ENCODE measurements around the gene VEPH1.
"Not testable (repeated sequence)": the region's sequence is repeated elsewhere in the genome, so short reads cannot be mapped to it uniquely, and the experiment has no call there.

The VEPH1 gene

GRCh38 chr3:157379525-157380140 is 123.6 kb downstream of the VEPH1 start:
- FAIRE-seq, result no peak

- FAIRE-seq, result no peak
Measured at GRCh38 chr3:157376603-157377300, 126.5 kb downstream of the VEPH1 start.

GRCh38 chr3:157375342-157375986 is 127.8 kb downstream of the VEPH1 start:
- no peak for FAIRE-seq

DNA sequence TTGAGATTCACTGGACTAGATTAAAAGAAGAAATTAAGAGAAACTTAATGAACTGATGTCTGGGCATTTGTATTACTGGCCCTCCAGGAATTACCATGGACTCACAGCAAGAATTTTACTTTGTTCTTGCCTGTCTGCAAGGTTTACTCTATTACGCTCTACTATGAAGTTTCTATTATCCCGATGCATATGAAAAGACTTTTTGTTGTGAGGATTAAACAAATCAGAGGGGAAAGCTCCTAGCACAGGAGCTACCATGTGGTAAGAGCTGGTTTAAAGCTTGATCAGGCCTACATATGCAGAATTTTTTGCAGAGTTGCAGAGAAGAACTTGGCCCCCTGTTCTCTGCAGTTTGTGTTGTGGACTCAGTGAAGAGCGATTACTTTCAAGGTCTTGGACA is 128.3 kb downstream of the VEPH1 start:
- FAIRE-seq, result no peak

DNA sequence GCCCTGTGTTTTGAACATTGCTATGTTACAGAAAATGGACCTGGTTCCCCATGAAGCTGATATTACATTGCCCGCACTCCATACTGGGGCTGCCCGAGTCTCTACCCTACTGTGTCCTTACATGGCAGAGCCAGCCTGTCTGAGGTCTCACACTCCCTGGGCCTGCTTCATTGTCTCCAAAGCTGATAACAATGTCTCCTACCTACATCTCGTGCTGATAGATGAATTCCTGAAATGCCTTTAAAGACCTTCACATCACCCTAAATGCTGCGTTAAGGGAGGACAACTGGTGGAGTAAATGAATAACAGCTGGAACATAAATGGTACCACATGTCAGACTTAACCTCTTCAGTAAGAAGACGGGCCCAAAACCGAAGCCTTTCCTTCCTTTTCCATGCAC is 129.4 kb downstream of the VEPH1 start:
- FAIRE-seq, result no peak

DNA sequence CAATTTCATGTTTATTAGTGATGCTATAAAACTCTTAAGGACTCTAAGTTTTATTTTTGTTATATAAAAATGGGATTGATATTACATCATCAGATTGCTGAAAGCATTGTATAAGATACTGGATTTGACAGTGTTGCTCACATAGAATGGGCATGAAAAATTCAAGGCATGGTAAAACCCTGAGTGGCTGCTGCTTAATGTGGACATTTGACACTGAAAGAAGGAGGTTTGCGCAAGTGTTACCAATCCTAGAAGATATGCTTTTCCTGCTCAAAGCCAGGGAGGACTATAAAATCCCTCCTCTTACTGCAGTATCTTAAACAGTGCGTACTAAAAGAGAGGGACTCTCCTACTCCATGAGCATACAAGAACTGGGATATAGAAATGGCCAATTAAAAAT is 132.3 kb downstream of the VEPH1 start:
- no peak for FAIRE-seq

DNA sequence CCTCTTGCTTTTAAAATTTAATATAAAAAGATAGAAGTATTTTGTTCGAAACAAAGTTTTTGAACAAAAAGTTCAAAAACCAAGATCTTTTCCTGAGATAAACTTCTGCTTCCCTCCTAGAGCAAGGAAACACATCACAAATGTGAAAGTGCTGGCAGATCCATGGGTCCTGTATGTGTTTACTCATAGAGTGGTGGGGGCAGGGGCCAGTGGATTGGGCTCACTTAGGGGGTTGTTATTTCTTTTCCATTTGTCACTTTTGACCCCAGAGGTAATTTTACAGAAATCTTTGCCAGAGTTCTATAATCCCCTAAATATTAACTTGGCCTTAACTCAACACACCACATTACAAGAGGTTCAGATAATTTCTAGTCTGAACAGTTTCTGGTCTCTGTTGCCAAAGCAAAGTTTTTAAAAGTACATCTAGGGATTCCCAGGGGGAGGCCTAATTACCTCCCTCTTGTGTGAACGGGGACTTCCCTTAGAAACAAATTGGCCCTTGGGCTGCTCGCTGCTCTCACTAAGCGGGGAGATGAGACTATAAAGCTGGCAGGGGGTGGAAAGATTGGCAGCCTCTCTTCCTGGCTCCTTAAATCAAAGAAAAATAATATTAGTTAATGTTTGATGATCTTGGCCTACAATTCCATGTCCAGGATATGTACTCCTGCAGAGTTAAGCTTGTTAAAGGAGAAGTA is 133.3 kb downstream of the VEPH1 start:
- no peak for FAIRE-seq

DNA sequence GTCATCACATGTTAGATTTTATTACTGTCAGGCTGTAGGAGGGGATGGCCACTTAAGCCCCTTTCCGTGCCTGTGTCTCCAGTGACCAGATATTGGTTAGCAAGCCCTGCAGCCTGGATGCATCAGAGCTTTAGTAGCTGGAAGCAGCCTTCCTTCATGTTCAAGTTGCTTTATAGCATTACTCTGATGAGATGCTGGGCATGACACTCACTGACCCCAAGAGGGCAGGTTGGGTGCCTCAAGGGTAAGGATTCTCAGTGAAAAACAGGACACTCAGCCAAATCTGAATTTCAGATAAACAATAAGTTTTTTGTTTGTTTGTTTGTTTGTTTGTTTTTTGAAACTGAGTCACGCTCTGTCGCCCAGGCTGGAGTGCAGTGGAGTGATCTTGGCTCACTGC is 135.0 kb downstream of the VEPH1 start:
- no peak for FAIRE-seq

DNA sequence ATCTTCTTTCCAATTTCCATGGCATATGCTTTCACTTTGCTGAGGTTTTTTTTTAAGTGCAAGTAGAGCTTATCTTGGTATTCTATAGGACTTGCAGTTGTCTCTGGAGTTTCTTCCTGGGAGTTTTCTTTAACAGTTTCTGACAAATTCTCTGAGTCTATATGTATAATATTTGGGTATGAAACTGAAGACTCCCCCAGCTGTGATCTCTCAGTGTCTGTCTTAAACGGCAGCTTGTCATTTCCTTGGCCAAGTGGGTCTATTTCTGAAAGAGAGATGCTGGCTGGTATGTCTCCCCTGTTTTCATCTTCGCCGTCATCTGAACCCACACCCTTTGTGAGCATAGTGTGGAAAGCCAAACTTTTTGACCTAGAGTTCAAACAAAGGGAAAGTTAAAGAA is 139.8 kb downstream of the VEPH1 start:
- no peak for FAIRE-seq

DNA sequence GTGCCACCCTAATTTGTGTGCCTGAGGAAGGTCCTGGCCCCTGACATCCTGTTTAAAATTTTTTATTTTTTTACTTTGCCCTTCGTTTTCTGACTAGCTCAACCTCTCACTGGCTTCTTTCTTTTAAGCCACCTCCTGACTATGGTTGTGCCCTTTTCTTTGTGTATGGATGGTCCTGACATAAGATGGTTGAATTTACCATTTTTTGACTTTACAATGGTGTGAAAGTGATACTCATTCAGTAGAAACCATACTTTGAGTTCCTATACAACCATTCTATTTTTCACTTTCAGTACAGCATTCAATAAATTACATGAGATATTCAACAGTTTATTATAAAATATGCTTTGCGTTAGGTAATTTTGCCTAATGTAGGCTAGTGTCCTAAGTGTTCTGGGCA is 140.9 kb downstream of the VEPH1 start:
- FAIRE-seq, result no peak

- FAIRE-seq, result no peak
Measured at GRCh38 chr3:157360044-157360443, 143.2 kb downstream of the VEPH1 start.

DNA sequence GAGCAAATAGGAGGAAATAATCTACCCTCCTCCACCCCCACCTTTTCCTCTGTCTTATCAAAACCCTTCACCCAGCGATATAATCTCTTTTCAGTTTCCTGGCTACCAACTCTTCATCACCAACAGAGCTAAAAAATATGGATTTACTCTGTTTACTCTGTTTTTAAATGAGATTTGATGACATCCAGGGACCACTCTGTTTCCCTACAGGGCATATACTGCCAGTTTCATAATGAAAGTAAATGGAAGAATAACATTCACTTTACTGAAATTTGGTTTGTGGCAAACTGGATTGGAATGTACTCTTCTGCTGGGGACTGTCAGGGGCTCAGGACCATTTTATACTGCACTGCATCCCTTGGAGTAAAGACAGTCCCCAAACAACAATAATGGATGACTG is 146.7 kb downstream of the VEPH1 start:
- FAIRE-seq, result no peak

DNA sequence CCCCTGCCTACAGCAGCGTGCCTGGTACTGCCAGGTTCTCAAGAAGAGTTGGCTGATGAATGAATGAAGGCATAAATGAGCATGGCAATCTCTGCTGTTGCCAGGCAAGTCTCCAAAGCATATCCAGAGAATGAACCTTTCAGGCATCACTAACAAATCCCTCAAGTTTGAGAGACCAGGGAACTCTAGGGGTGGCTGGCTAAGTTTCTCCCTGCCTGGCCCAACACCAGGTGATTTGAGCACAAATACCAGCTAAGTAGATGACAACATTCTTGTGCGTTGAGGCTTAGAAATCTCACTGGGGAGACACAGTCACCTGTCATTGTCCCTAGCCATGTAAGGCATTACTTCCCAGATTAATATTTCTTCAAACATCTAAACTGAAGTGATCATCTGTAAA is 147.9 kb downstream of the VEPH1 start:
- no peak for FAIRE-seq

GRCh38 chr3:157354722-157355121 is 148.5 kb downstream of the VEPH1 start:
- FAIRE-seq, result no peak

DNA sequence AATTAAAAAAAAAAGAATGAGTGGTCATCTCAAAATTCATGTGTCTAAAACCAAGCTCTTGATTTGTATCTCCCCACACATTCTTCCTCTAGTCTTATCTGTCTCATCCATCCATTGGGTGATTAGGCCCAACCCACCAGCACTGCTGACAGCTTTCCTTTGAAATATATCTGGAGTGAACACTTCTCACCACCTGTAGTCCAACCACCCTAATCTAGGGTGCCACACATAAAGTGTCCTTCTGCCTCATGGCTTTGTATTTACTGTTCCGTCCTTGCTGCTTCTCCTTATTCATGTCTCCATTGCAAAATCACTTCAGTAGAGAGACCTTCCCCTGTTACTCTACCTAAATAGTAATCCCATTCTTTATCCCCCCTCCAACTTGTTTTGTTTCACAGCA is 149.0 kb downstream of the VEPH1 start:
- FAIRE-seq, result no peak

DNA sequence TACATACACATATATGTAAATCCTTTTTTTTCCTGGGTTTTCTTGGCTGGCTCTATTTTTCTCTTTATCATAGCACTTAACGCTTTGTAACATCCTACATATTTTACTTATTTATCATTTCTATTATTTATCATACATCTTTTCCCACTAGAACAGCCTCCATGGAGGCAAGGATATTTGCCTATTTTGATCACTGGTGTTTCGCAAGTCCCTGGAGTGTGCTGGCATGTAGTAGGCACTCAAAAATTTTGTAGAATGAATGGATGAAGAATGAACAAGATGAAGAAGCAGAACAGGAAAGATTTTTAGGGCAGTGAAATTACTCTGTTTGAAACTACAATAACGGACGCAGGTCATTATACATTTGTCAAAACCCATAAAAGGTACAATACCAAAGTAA is 149.6 kb downstream of the VEPH1 start:
- FAIRE-seq, result no peak

DNA sequence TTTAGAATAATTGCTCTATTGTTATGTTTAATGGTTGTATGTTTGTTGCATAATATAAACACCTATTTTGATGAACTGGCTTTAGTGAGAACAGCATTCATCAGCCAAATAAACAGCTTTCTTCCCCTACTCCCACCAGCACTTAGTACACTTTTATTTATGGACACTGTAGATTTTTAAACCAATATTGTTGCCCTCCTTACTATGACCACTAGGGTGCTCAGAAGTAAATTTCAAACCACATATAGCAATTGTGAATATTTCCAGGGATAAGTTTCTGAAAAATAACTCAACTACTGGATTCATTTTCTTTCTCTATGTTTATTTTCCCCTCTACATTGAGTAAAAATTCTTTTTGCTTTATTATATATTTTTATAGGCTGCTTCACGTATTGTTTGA is 151.2 kb downstream of the VEPH1 start:
- no peak for FAIRE-seq

- not testable (repeated sequence) for FAIRE-seq
Measured at GRCh38 chr3:157350651-157351050, 152.6 kb downstream of the VEPH1 start.

- not testable (repeated sequence) for FAIRE-seq
Measured at GRCh38 chr3:157348304-157349075, 154.7 kb downstream of the VEPH1 start.

GRCh38 chr3:157347577-157348303 is 155.5 kb downstream of the VEPH1 start:
- no peak for FAIRE-seq

DNA sequence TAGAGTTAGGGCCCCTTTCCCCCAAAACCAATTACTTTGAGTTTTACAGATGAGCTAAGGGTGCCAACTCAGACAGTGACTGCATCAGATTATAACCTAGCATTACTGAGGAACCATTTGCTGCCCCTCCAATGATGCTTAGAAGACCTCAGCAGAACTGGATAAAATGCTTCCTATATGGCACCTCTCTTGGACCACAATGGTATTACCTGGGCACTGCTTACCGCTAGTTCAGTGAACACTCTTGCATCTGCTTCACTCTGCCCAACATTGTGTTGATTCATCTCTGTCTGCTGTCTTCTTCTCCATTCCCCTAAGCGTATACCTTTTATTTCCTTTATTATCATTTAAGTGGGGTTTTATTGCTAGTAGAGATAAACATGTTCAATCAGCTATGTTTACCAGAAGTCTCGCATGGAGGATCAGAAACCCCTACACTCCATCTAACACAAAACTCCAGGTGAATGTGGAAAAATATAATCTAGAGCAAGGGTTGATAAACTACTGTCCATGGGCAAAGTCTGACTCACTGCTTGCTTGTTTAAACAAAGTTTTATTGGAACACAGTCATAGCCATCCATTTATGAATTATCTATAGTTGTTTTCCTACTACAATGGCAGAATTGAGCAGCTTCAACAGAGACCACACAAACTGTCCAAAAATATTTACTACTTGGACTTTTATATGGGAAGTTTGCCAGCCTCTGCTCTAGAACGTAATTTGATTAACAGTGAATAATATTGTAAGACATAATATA is 166.8 kb downstream of the VEPH1 start:
- FAIRE-seq, result no peak

Measured in G401.6 (cell line).